RPMI8226 (cell line): Measurements from ENCODE around the gene ELF2.
"Not testable (repeated sequence)": the region's sequence is repeated elsewhere in the genome, so short reads cannot be mapped to it uniquely, and the experiment has no call there.

Source experiments
- DNase-seq: peaks from one replicate; pipeline ENCODE4 v3.0.0-alpha.2; 2015

ELF2 gene

DNA sequence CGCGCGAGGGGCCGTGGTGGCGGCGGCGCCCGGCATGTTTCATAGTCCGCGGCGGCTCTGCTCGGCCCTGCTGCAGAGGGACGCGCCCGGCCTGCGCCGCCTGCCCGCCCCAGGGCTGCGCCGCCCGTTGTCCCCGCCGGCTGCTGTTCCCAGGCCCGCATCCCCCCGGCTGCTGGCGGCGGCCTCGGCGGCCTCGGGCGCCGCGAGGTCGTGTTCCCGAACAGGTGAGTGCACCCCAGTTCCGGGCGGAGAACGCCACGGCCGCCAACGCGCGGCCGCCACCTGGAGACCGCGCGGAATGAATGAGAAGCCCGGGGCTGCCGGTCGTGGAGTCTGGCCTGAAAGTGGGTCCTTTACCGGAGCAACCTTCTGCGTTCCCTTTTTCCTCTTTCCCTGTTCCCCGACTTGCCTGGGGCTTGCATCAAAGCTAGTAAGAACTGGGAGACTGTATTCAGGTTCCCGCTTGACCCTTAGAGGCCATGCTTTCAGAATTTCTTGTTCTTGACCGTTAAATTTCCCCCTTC, 161.0 kb downstream of the ELF2 start:
- peak; percentile 59 for DNase-seq

DNA sequence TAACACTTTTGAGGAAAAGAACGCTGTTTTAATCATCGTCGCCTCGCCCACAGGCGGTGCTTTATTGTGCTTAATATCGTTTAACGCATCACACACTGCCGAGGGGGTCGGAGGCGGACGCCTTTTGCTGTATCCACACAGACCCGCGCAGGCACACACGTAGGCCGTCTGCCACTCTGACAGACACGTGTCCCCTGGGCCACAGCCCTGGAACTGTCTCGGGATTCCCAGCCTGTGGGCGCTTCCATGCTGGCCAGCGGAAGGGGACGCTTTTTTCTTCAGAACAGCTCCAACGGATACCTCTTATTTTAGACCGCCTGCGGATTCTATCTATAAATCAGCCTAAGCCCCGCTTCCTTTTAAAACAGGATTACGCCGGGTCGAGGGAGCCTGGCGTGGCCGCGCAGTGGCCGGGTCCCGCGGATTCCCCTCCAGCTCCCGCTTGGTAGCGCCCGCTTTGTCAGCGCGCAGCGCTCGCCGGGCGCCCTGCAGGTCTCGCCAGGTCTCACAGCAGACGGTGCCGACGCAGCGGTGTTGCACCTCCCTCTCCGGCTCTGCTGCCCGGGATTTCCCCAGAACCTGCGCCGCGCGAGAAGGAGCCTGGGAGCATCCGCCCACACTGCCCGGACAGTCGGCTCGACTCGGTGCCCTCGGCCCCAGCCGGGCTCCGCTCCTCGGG, 161.6 kb downstream of the ELF2 start, which contains the start of gene NOCT:
Gene NOCT, plus strand, starts transcription at position 513 of the 679 bp plus-strand sequence. CDS start 201 bp downstream, outside the sequence.
- peak; percentile 91 for DNase-seq

DNA sequence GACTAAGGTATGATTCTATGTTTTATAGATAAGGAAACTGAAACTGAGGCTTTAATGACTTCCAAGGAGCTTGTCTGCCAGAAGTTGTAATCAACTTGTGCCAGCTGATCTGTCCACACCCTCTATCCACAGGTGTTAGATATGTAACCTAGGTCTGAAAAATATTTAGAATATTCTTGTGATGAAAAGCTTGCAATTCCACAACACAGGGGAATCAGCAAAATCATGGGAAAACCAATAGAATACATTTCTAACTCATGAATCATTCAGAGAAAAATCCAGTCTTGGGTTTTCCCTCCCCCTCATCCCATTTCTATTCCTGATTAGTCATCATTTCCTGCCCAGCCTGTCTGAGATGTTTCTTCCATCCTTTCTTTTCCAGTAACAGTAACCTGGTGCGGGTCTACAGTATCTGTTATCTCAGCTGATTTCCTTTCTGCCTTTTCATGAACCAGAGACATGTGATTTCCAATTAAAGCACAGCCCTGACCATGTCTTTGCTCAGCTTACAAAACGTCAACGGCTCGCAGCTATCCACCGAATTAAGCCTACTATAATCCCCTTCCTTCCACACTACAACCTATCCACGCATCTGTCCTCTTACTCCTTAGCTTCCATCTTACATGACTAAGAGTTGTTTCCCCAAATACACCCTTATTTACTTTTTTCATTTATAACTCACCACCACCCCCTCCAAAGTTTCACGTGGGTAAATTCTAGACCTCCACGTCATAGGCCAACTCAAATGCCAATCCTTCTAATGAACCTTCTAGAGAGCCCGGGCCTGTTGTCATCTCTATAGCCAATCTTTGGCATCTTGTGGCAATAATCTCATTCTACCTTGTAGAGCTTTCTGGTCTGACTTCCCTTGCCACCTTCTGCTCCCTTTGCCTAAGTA, 162.4 kb downstream of the ELF2 start:
- peak; percentile 22 for DNase-seq

DNA sequence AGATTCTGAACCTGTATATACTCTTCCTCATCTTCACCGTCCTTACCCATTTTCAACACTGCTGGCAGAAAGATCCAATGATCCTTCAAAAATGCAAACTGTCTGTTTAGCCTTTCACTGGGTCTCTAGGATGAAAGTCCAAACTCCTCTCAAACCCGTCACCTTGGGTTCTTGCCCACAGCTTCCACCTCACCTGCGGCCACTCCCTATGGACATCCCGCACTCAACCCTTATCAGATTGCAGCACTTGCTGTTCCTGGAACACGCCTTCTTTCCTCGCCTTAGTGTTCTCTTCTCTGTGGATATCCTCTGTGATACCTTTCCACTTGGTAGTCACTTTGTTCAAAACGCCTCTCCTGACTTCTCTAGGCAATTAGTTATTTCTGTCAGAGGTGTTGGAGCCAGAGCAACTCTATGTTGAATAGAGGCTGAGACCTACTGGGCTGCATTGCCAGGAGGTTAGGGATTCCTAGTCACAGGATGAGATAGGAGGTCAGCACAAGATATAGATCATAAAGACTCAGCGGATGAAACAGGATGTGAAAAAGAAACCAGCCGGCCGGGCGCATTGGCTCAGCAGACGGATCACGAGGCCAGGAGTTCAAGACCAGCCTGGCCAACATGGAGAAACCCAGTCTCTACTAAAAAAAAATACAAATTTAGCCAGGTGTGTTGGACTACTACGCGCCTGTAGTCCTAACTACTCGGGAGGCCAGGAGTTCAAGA, 165.6 kb downstream of the ELF2 start:
- DNase-seq, result no peak

DNA sequence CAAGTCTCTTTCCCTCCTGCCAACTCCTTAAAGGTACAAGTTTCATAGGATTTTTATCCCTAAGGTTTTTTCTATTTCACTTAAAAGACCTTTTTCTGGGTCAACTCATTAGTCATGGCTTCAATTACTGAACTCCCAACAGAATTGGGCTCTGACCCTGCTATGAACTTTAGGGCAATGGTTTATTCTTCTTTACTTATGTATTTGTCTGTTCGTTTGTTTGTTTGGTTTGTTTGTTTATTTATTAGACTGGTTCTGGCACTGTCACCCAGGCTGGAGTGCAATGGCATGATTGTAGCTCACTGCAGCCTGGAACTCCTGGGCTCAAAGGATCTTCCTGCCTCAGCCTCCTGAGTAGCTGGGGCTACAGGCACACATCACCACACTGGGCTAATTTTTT, 167.3 kb downstream of the ELF2 start:
- no peak for DNase-seq

DNA sequence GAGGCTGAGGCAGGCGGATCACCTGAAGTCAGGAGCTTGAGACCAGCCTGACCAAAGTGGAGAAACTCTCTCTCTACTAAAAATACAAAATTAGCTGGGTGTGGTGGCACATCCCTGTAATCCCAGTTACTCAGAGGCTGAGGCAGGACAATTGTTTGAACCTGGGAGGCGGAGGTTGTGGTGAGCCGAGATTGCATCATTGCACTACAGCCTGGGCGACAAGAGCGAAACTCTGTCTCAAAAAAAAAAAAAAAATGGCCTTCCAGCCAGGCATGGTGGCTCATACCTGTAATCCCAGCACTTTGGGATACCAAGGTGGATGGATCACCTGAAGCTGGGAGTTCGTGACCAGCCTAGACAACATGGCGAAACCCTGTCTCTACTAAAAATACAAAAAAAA, 168.7 kb downstream of the ELF2 start:
- DNase-seq, result not testable (repeated sequence)

DNA sequence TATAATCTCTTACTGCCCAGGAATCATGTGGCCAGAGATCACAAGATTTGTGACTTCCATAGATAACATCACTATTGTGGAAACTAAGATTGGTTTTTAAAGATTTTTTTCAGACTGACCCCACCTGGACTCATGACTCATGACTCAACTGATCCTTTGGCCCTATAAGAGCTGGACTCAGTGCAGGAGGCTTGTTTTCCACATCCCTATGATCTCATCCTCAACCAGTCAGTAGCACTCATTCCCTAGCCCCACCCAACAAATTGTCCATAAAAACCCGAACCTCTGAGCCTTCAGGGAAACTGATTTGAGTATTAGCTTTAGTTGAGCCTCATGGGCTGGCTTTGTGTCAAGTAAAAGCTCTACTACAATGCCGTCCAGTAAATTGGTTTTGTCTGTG, 169.4 kb downstream of the ELF2 start:
- no peak for DNase-seq
